ENCODE data around the gene PSMD1.
"Not testable (repeated sequence)": the region's sequence is repeated elsewhere in the genome, so short reads cannot be mapped to it uniquely, and the experiment has no call there.

Gene PSMD1

GRCh38 chr2:231094736-231095346, 38.2 kb downstream of the PSMD1 start:
- H3K36me3 ChIP-seq (ENCODE audit: insufficient read depth) = no peaks in the 10 kb centered on the region
- H3K4me1 ChIP-seq (ENCODE audit: low read depth, poor library complexity, severe bottlenecking) = no peaks in the 10 kb centered on the region
- H3K4me2 ChIP-seq = no peak overlapping the region
- H3K79me2 ChIP-seq (ENCODE audit: insufficient read depth, low read depth) = 0 out of 2 replicates have a peak, but pooled peaks cover 10% of the 10 kb centered on the region
- H3K9ac ChIP-seq = no peak overlapping the region
- TF ChIP-seq CTCF (conservative IDR thresholded peaks at IDR 0.05; ENCODE audit: low read depth, low read length) = no peak
- H3K4me3 ChIP-seq (IDR thresholded peaks at IDR 0.05; ENCODE audit: insufficient read depth, low read depth, low read length) = no peak overlapping the region
- no peaks in the 10 kb centered on the region for H3K27me3 ChIP-seq (ENCODE audit: insufficient read depth, low read depth)
- no peak overlapping the region for H2AFZ ChIP-seq (ENCODE audit: low read depth)
- no peak overlapping the region for H3K27ac ChIP-seq
- H4K20me1 ChIP-seq (ENCODE audit: insufficient read depth) = no peaks in the 10 kb centered on the region

DNA sequence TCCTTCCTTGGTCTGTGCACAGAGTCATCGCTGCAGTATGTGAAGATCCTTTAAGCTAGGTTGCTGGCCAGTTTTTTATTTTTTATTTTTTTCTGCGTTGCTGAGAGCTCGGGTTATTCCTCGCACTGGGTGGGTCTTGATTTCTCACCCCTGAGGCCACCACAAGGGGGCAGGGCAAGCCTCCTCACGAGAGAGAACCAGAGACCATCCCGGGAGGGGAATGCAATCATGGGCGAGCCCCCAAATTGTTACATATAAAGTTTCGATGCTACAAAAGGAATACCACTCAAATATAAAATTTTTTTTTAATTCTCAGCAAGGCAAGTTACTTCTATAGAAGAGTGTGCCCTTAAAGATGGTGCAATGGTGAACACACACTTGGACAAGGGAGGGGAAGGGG, 43.3 kb downstream of the PSMD1 start:
- Histone ChIP-seq H3K4me1 (ENCODE audit: low read depth, poor library complexity, severe bottlenecking) (peaks cover 13% of the 10 kb centered on the region), H3K9ac (no peak overlapping the region), H3K4me3 (IDR thresholded peaks at IDR 0.05; ENCODE audit: insufficient read depth, low read depth, low read length) (no peak overlapping the region), H3K79me2 (ENCODE audit: insufficient read depth, low read depth) (peaks cover 13% of the 10 kb centered on the region; the same call in 1 of the 2 replicates), H4K20me1 (ENCODE audit: insufficient read depth) (no peaks in the 10 kb centered on the region; the same call in 1 of the 2 replicates), H3K4me2 (no peak overlapping the region), H3K36me3 (ENCODE audit: insufficient read depth) (no peaks in the 10 kb centered on the region), H3K27me3 (ENCODE audit: insufficient read depth, low read depth) (no peaks in the 10 kb centered on the region), H2AFZ (ENCODE audit: low read depth) (no peak overlapping the region), H3K27ac (no peak overlapping the region)
- peak; percentile 60 for TF ChIP-seq CTCF (conservative IDR thresholded peaks at IDR 0.05; ENCODE audit: low read depth, low read length)

- H3K27me3 ChIP-seq (ENCODE audit: insufficient read depth, low read depth); H3K4me2 ChIP-seq: not testable (repeated sequence)
These were observed 43.7 kb downstream of the PSMD1 start for GRCh38 chr2:231100321-231100720.

GRCh38 chr2:231100990-231101389, 44.3 kb downstream of the PSMD1 start:
- no peak overlapping the region for H3K4me3 ChIP-seq (IDR thresholded peaks at IDR 0.05; ENCODE audit: insufficient read depth, low read depth, low read length)
- no peak overlapping the region for H3K4me2 ChIP-seq
- no peak overlapping the region for H3K9ac ChIP-seq
- H4K20me1 ChIP-seq (ENCODE audit: insufficient read depth) = no peaks in the 10 kb centered on the region; the same call in 1 of the 2 replicates
- H3K27ac ChIP-seq = no peak overlapping the region
- H3K36me3 ChIP-seq (ENCODE audit: insufficient read depth) = no peaks in the 10 kb centered on the region
- H2AFZ ChIP-seq (ENCODE audit: low read depth) = no peak overlapping the region
- peaks cover 12% of the 10 kb centered on the region; the same call in 1 of the 2 replicates for H3K79me2 ChIP-seq (ENCODE audit: insufficient read depth, low read depth)
- H3K27me3 ChIP-seq (ENCODE audit: insufficient read depth, low read depth) = no peaks in the 10 kb centered on the region
- peaks cover 22% of the 10 kb centered on the region for H3K4me1 ChIP-seq (ENCODE audit: low read depth, poor library complexity, severe bottlenecking)
- no peak for TF ChIP-seq CTCF (conservative IDR thresholded peaks at IDR 0.05; ENCODE audit: low read depth, low read length)

More at GRCh38 chr2:231100321-231100720, 43.7 kb downstream of the PSMD1 start:
- H3K4me3 ChIP-seq (IDR thresholded peaks at IDR 0.05; ENCODE audit: insufficient read depth, low read depth, low read length); H4K20me1 ChIP-seq (ENCODE audit: insufficient read depth); H2AFZ ChIP-seq (ENCODE audit: low read depth); H3K27ac ChIP-seq; H3K36me3 ChIP-seq (ENCODE audit: insufficient read depth); H3K9ac ChIP-seq: not testable (repeated sequence)
- Histone ChIP-seq H3K4me1 (ENCODE audit: low read depth, poor library complexity, severe bottlenecking) (peaks cover 17% of the 10 kb centered on the region), H3K79me2 (ENCODE audit: insufficient read depth, low read depth) (peaks cover 11% of the 10 kb centered on the region; the same call in 1 of the 2 replicates)

- no peak overlapping the region for H3K4me3 ChIP-seq (IDR thresholded peaks at IDR 0.05; ENCODE audit: insufficient read depth, low read depth, low read length)
- TF ChIP-seq CTCF (conservative IDR thresholded peaks at IDR 0.05; ENCODE audit: low read depth, low read length) = no peak
- no peaks in the 10 kb centered on the region for H3K27me3 ChIP-seq (ENCODE audit: insufficient read depth, low read depth)
- no peak overlapping the region for H3K27ac ChIP-seq
- H3K36me3 ChIP-seq (ENCODE audit: insufficient read depth) = no peaks in the 10 kb centered on the region
- H3K9ac ChIP-seq = no peak overlapping the region
- no peaks in the 10 kb centered on the region; the same call in 1 of the 2 replicates for H4K20me1 ChIP-seq (ENCODE audit: insufficient read depth)
- peaks cover 15% of the 10 kb centered on the region; the same call in 1 of the 2 replicates for H3K79me2 ChIP-seq (ENCODE audit: insufficient read depth, low read depth)
- no peak overlapping the region for H2AFZ ChIP-seq (ENCODE audit: low read depth)
- peaks cover 22% of the 10 kb centered on the region for H3K4me1 ChIP-seq (ENCODE audit: low read depth, poor library complexity, severe bottlenecking)
- H3K4me2 ChIP-seq = no peak overlapping the region
These were observed 46.1 kb downstream of the PSMD1 start for GRCh38 chr2:231102772-231103171.

Data from KMS-11 (cell line).